ENCODE results near the gene TAF11L6.
"Not testable (repeated sequence)": the region's sequence is repeated elsewhere in the genome, so short reads cannot be mapped to it uniquely, and the experiment has no call there.

GRCh38 chr5:17526504-17526903 lies 2.0 kb upstream of the TAF11L6 start:
- TF ChIP-seq, protein P1, sequence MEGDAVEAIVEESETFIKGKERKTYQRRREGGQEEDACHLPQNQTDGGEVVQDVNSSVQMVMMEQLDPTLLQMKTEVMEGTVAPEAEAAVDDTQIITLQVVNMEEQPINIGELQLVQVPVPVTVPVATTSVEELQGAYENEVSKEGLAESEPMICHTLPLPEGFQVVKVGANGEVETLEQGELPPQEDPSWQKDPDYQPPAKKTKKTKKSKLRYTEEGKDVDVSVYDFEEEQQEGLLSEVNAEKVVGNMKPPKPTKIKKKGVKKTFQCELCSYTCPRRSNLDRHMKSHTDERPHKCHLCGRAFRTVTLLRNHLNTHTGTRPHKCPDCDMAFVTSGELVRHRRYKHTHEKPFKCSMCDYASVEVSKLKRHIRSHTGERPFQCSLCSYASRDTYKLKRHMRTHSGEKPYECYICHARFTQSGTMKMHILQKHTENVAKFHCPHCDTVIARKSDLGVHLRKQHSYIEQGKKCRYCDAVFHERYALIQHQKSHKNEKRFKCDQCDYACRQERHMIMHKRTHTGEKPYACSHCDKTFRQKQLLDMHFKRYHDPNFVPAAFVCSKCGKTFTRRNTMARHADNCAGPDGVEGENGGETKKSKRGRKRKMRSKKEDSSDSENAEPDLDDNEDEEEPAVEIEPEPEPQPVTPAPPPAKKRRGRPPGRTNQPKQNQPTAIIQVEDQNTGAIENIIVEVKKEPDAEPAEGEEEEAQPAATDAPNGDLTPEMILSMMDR (IDR thresholded peaks at IDR 0.05; ENCODE audit: control extremely low read depth in 1 of 3, insufficient read depth in 1 of 3, low read depth in 1 of 3, low read length in 3 of 3), result not testable (repeated sequence)
- TF ChIP-seq SP1 (IDR thresholded peaks at IDR 0.05; ENCODE audit: low read depth, low read length); EZH2 (IDR thresholded peaks at IDR 0.05; ENCODE audit: low read depth, low read length, severe bottlenecking); NANOG (IDR thresholded peaks at IDR 0.05; ENCODE audit: insufficient read depth, low read depth, low read length, poor library complexity, severe bottlenecking); RAD21 (IDR thresholded peaks at IDR 0.05 in 1 of 2, conservative IDR thresholded peaks at IDR 0.05 in 1 of 2; ENCODE audit: low read depth in 2 of 2, low read length in 2 of 2); ZNF274 (IDR thresholded peaks at IDR 0.05; ENCODE audit: borderline replicate concordance, extremely low read depth, low read length); SIN3A (conservative IDR thresholded peaks at IDR 0.05 in 1 of 2, IDR thresholded peaks at IDR 0.05 in 1 of 2; ENCODE audit: low read depth in 1 of 2, low read length in 2 of 2); POLR2AphosphoS5 (IDR thresholded peaks at IDR 0.05; ENCODE audit: low read depth, low read length); SIX5 (IDR thresholded peaks at IDR 0.05; ENCODE audit: low read depth, low read length); BRCA1 (IDR thresholded peaks at IDR 0.05; ENCODE audit: low read depth, low read length); HDAC6 (IDR thresholded peaks at IDR 0.05; ENCODE audit: low read depth, low read length); YY1 (IDR thresholded peaks at IDR 0.05; ENCODE audit: low read depth, low read length); MAFK (IDR thresholded peaks at IDR 0.05; ENCODE audit: low read depth, low read length): not testable (repeated sequence)
